ENCODE measurements around the gene CPEB3.

- TF ChIP-seq CTCF (IDR thresholded peaks at IDR 0.05; ENCODE audit: insufficient read depth, low read length) (no peak), POLR2AphosphoS5 (IDR thresholded peaks at IDR 0.05; ENCODE audit: low read depth) (no peak)
Observed at GRCh38 chr10:92222603-92223262, 68.1 kb downstream of the CPEB3 start.
